IPS-18a (cell line): ENCODE measurements around the gene BRAF.
"Not testable (repeated sequence)": the region's sequence is repeated elsewhere in the genome, so short reads cannot be mapped to it uniquely, and the experiment has no call there.

Experiments
- H3K27ac ChIP-seq: one replicate; pipeline ENCODE4 v1.5.1; 2013; ENCODE audit warnings: low read length
- H3K27me3 ChIP-seq: one replicate; pipeline ENCODE4 v1.6.1; 2013; ENCODE audit warnings: mild to moderate bottlenecking, low read length; ENCODE audit not compliant: control insufficient read depth, insufficient read depth
- H3K36me3 ChIP-seq: one replicate; pipeline ENCODE4 v1.6.1; 2013; ENCODE audit warnings: low read depth, low read length; ENCODE audit not compliant: control insufficient read depth
- H3K4me1 ChIP-seq: one replicate; pipeline ENCODE4 v1.6.1; 2013; ENCODE audit warnings: low read depth, low read length; ENCODE audit not compliant: control insufficient read depth
- H3K4me3 ChIP-seq: one replicate; pipeline ENCODE4 v1.5.1; 2013; ENCODE audit warnings: low read length
- H3K9ac ChIP-seq: one replicate; pipeline ENCODE4 v1.6.1; 2013; ENCODE audit warnings: mild to moderate bottlenecking, low read length, moderate library complexity
- H3K9me3 ChIP-seq: one replicate; pipeline ENCODE4 v1.6.1; 2013; ENCODE audit warnings: low read depth, low read length; ENCODE audit not compliant: control insufficient read depth

The BRAF gene

GRCh38 chr7:140810830-140811556, 113.7 kb downstream of the BRAF start:
- H3K9me3 ChIP-seq, result no peaks in the 10 kb centered on the region
- H3K4me3 ChIP-seq, result no peak overlapping the region
- no peak overlapping the region for H3K9ac ChIP-seq
- no peaks in the 10 kb centered on the region for H3K36me3 ChIP-seq
- H3K27ac ChIP-seq, result no peak overlapping the region
- H3K27me3 ChIP-seq, result no peaks in the 10 kb centered on the region
- H3K4me1 ChIP-seq, result no peaks in the 10 kb centered on the region

- no peaks in the 10 kb centered on the region for H3K4me1 ChIP-seq
- H3K36me3 ChIP-seq, result no peaks in the 10 kb centered on the region
- H3K27ac ChIP-seq, result no peak overlapping the region
- H3K9ac ChIP-seq, result no peak overlapping the region
- no peaks in the 10 kb centered on the region for H3K27me3 ChIP-seq
- no peaks in the 10 kb centered on the region for H3K9me3 ChIP-seq
- H3K4me3 ChIP-seq, result no peak overlapping the region
Observed at GRCh38 chr7:140810385-140810784, 114.3 kb downstream of the BRAF start.

GRCh38 chr7:140778975-140779374, 145.8 kb downstream of the BRAF start:
- Histone ChIP-seq H3K4me1 (no peaks in the 10 kb centered on the region), H3K9ac (no peak overlapping the region), H3K4me3 (no peak overlapping the region), H3K36me3 (peaks cover 59% of the 10 kb centered on the region), H3K27ac (no peak overlapping the region), H3K27me3 (no peaks in the 10 kb centered on the region), H3K9me3 (no peaks in the 10 kb centered on the region)

GRCh38 chr7:140778568-140778967, 146.2 kb downstream of the BRAF start:
- Histone ChIP-seq H3K4me3 (no peak overlapping the region), H3K27me3 (no peaks in the 10 kb centered on the region), H3K36me3 (peaks cover 56% of the 10 kb centered on the region), H3K9ac (no peak overlapping the region), H3K27ac (no peak overlapping the region), H3K4me1 (no peaks in the 10 kb centered on the region), H3K9me3 (no peaks in the 10 kb centered on the region)

- H3K4me1 ChIP-seq, result no peaks in the 10 kb centered on the region
- no peak overlapping the region for H3K27ac ChIP-seq
- no peaks in the 10 kb centered on the region for H3K27me3 ChIP-seq
- peaks cover 35% of the 10 kb centered on the region for H3K36me3 ChIP-seq
- H3K9me3 ChIP-seq, result no peaks in the 10 kb centered on the region
- no peak overlapping the region for H3K9ac ChIP-seq
- no peak overlapping the region for H3K4me3 ChIP-seq
Observed at GRCh38 chr7:140774371-140774770, 150.4 kb downstream of the BRAF start.

- Histone ChIP-seq H3K27me3 (no peaks in the 10 kb centered on the region), H3K27ac (no peak overlapping the region), H3K9me3 (no peaks in the 10 kb centered on the region), H3K36me3 (peaks cover 27% of the 10 kb centered on the region), H3K4me1 (no peaks in the 10 kb centered on the region), H3K9ac (no peak overlapping the region), H3K4me3 (no peak overlapping the region)
Observed at GRCh38 chr7:140773104-140773503, 151.6 kb downstream of the BRAF start.

- no peak overlapping the region for H3K27ac ChIP-seq
- peaks cover 17% of the 10 kb centered on the region for H3K36me3 ChIP-seq
- H3K27me3 ChIP-seq, result no peaks in the 10 kb centered on the region
- no peaks in the 10 kb centered on the region for H3K9me3 ChIP-seq
- no peaks in the 10 kb centered on the region for H3K4me1 ChIP-seq
- no peak overlapping the region for H3K9ac ChIP-seq
- no peak overlapping the region for H3K4me3 ChIP-seq
Observed at GRCh38 chr7:140771826-140772225, 152.9 kb downstream of the BRAF start.

GRCh38 chr7:140769852-140770251, 154.9 kb downstream of the BRAF start:
- peaks cover 2% of the 10 kb centered on the region for H3K36me3 ChIP-seq
- H3K27ac ChIP-seq, result no peak overlapping the region
- H3K4me1 ChIP-seq, result no peaks in the 10 kb centered on the region
- no peaks in the 10 kb centered on the region for H3K27me3 ChIP-seq
- H3K4me3 ChIP-seq, result no peak overlapping the region
- no peak overlapping the region for H3K9ac ChIP-seq
- H3K9me3 ChIP-seq, result no peaks in the 10 kb centered on the region

- no peaks in the 10 kb centered on the region for H3K9me3 ChIP-seq
- H3K36me3 ChIP-seq, result no peaks in the 10 kb centered on the region
- H3K4me1 ChIP-seq, result no peaks in the 10 kb centered on the region
- no peaks in the 10 kb centered on the region for H3K27me3 ChIP-seq
- H3K4me3 ChIP-seq, result no peak overlapping the region
- H3K9ac ChIP-seq, result no peak overlapping the region
- no peak overlapping the region for H3K27ac ChIP-seq
Observed at GRCh38 chr7:140767418-140767817, 157.3 kb downstream of the BRAF start.

- not testable (repeated sequence) for H3K27ac ChIP-seq, H3K4me1 ChIP-seq, H3K4me3 ChIP-seq, H3K36me3 ChIP-seq, H3K27me3 ChIP-seq, H3K9me3 ChIP-seq, H3K9ac ChIP-seq
Observed at GRCh38 chr7:140765441-140765840, 159.3 kb downstream of the BRAF start.

- not testable (repeated sequence) for H3K4me1 ChIP-seq, H3K27me3 ChIP-seq, H3K9ac ChIP-seq, H3K4me3 ChIP-seq, H3K36me3 ChIP-seq, H3K9me3 ChIP-seq, H3K27ac ChIP-seq
Observed at GRCh38 chr7:140763166-140763565, 161.6 kb downstream of the BRAF start.

- not testable (repeated sequence) for H3K27ac ChIP-seq, H3K36me3 ChIP-seq
Observed at GRCh38 chr7:140761375-140761774, 163.4 kb downstream of the BRAF start.

More at GRCh38 chr7:140761375-140761774, 163.4 kb downstream of the BRAF start:
- H3K9ac ChIP-seq, H3K9me3 ChIP-seq, H3K4me3 ChIP-seq, H3K4me1 ChIP-seq, H3K27me3 ChIP-seq: not testable (repeated sequence)
